Measurements from ENCODE around the gene RNF4.

Gene RNF4

DNA sequence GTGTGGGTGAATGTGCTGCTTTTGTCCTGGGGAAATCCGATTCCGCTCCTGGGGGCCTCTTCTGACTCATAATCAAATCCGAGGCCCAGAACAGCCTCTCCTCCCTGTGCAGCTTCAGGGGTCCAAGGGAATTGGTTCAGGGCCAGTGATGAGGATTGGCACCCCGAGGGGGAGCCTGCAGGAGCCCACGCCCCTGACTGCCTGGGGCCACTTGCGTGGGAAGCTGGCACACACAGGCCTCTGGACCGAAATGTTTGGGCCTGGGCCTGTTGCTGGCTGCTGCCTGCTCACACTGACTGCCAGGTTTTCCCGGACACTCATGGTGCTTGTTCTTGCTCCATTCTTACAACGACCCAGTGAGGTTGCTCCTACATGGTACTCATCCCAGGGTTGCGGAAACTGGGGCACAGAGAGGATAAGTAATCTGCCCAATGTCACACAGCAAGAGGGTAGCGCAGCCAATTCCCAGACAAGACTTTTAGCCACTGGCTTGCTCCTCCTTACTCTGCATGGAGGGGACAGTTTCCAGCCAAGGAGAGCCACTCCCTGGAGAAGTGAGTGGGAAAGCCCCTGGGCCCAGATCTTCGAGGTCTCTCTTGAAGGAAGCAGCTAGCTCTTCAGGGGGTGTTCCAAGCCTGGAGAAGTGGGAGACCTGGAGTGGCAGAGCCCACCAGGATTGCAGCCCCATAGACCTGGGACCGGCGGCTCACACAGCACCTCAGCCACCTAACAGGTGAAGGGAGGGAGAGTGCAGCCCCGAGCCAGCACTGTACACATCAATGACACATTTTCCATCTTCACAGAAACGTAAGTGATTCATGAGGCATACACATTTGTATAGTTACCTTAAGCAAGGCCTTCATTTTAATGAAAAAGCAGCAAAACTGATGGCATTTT lies 29.8 kb upstream of the RNF4 start:
- no peak for DNase-seq

GRCh38 chr4:2441393-2442174 lies 27.3 kb upstream of the RNF4 start:
- peak; percentile 64 for DNase-seq

- no peak for DNase-seq
Measured at GRCh38 chr4:2442175-2442993, 26.5 kb upstream of the RNF4 start.

GRCh38 chr4:2443061-2443730 lies 25.7 kb upstream of the RNF4 start:
- DNase-seq, result no peak

- no peak for DNase-seq
Measured at GRCh38 chr4:2443956-2444740, 24.8 kb upstream of the RNF4 start.

DNA sequence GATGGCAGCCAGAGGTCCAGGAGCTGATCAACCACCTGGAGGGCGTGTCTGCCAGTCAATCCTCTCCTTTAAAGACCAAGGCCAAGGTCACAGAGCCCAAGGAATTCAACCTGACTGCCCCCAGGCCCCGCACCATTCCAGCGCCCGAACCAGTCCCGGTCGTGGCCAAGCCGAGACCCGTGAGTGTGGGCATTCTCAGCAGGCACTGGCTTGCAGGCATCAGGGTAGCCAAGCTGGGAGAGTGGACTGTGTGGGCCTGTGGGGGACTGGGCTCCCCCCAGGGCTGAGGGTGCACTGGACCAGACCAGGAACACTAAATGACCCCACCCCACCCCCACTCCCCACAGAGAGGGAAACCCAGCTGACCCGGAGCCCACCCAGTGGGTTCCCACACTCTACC lies 23.8 kb upstream of the RNF4 start:
- DNase-seq, result no peak

DNA sequence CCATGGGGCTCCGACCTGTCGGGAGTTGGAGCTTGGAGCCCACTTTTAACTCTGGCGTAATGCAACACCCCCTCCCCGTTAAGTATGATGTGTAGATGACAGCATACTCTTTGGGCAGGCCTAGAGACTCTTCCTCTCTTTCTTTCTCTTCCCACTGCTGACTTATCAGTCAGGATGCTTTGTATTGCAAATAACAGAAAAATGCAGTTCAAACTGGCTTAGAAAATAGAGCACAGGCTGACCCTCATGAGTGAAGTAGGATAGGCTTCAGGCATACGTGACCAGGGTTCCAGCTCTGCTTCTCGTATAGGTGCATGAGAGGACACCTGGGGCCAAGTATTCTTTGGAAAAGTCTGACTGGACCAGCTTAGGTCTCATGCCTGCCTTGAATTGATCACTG lies 23.3 kb upstream of the RNF4 start:
- no peak for DNase-seq

- DNase-seq, result no peak
Measured at GRCh38 chr4:2446656-2447564, 22.0 kb upstream of the RNF4 start.

- no peak for DNase-seq
Measured at GRCh38 chr4:2448589-2448988, 20.3 kb upstream of the RNF4 start.

- DNase-seq, result no peak
Measured at GRCh38 chr4:2449051-2449450, 19.9 kb upstream of the RNF4 start.

- DNase-seq, result no peak
Measured at GRCh38 chr4:2449511-2450392, 19.2 kb upstream of the RNF4 start.

DNA sequence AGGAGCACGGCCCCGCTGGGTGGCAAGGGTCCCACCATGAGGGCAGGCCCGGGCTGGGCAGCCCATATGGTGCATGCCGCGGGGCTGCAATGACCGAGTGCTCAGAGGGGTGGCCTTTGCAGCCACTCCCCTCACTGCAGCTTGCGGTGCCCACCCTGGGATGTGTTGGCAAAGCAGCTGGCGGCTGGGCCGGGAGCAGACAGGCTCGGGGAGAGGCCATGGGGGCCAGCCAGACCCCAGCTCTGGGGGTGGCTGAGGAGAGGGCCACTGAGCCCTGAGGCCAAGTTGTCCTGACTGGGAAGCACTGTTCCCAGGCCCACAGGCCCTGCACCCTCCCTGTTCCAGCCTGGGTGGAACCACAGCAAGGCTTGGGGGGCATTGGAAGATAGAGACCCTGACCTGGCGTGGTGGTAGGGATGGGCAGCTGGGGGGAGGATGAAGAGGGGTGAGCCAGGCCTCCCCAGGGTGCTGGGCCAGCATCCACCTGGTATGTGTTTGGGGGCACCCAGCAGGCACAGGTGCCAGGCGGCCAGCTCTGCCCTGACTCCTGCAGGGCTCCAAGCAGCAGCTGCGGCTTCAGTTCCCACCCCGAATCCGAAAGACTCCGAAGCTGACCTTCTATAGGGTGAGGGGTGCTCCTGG lies 18.4 kb upstream of the RNF4 start:
- no peak for DNase-seq

GRCh38 chr4:2451036-2451520 lies 17.8 kb upstream of the RNF4 start:
- no peak for DNase-seq

GRCh38 chr4:2451821-2452785 lies 16.8 kb upstream of the RNF4 start:
- DNase-seq, result no peak

DNA sequence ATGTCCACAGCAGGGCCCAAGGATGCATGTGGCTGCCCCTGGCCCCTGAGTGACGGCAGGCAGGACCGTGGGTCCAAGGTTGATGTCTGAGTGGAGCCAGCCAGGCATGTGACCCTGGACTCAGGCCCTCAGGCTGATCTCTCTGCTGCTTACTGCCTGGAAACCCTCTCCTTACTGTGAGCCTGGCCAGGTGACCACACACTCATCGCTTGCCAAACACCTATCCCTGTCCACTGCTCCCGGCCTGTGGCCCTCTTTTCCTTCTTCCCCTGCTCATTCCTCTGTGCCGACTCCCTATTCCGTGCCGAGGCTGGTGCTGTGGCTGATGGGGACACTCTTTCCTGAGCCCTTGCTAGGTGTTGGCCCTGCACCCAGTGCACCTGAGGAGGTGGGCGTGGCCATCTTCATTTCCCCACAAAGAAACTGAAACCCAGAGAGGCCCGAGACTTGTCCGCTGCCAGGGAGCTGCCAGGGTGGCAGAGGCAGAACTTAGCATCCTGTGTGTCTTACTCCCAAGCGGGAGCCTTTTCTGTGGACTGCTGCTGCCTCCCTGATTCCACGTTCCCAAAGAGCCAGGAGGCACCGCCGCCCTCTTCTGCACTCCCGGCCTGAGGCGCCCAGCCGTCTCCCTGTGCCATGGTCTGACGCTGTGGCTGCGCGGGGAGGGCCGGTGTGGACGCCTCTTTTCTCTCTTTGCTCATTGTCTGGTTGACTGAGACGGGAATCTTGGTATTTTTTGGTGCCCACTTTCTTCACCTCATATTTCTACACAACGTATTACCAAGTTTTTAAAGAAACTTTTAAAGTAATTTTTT lies 11.2 kb upstream of the RNF4 start:
- DNase-seq, result no peak

Data from central memory CD4-positive, alpha-beta T cell (primary cell).